Smooth muscle cell (in vitro differentiated cells): ENCODE results near the gene GZMM. TPM values are rescaled to one million over a fixed set of nuclear protein-coding genes. Genes with fewer than 3 reads are reported as not detected.
A peak's percentile ranks its signal among the peaks of the same experiment; 100 is the strongest.

Experiments used
- DNase-seq: peaks from one replicate; lab custom pipeline; 2025; ENCODE audit not compliant: unreplicated experiment; lab: John Stamatoyannopoulos, UW
- H2AFZ ChIP-seq: fragments of 200-600 bp; sonication (generic); 2 replicates; pipeline ENCODE4 v1.6.0; 2016; ENCODE audit warnings: antibody characterized with exemption, low read depth, mild to moderate bottlenecking
- H3F3A ChIP-seq: fragments of 200-600 bp; sonication (generic); 2 replicates; pipeline ENCODE4 v1.6.0; 2017; ENCODE audit warnings: antibody characterized with exemption, low read depth
- H3K27ac ChIP-seq: fragments of 200-600 bp; sonication (generic); 2 replicates; pipeline ENCODE4 v1.5.1; 2016; ENCODE audit warnings: low read depth, mild to moderate bottlenecking
- H3K27me3 ChIP-seq: fragments of 200-600 bp; sonication (generic); 2 replicates; pipeline ENCODE4 v1.6.1; 2016; ENCODE audit warnings: low read depth, mild to moderate bottlenecking
- H3K36me3 ChIP-seq: fragments of 200-600 bp; sonication (generic); 2 replicates; pipeline ENCODE4 v1.5.1; 2016; ENCODE audit warnings: low read depth
- H3K4me1 ChIP-seq: fragments of 200-600 bp; sonication (generic); 2 replicates; pipeline ENCODE4 v1.5.1; 2016; ENCODE audit warnings: low read depth
- H3K4me2 ChIP-seq: fragments of 200-600 bp; sonication (generic); 2 replicates; pipeline ENCODE4 v1.6.0; 2016; ENCODE audit warnings: mild to moderate bottlenecking
- H3K4me3 ChIP-seq: fragments of 200-600 bp; sonication (generic); 2 replicates; pipeline ENCODE4 v1.5.1; 2016; ENCODE audit warnings: mild to moderate bottlenecking
- H3K79me2 ChIP-seq: fragments of 200-600 bp; sonication (generic); 2 replicates; pipeline ENCODE4 v1.6.0; 2016; ENCODE audit warnings: low read depth, mild to moderate bottlenecking
- H3K9ac ChIP-seq: fragments of 200-600 bp; sonication (generic); 2 replicates; pipeline ENCODE4 v1.6.0; 2016; ENCODE audit warnings: low read depth
- H3K9me3 ChIP-seq: fragments of 200-600 bp; sonication (generic); replicated peaks from 2 replicates; pipeline ENCODE4 v1.5.1; 2016; ENCODE audit warnings: low read depth
- H4K20me1 ChIP-seq: fragments of 200-600 bp; sonication (generic); 2 replicates; pipeline ENCODE4 v1.6.0; 2016; ENCODE audit warnings: low read depth
- WGBS: methylation state at CpG from one replicate; pipeline ENCODE4 v1.1.7; 2016; ENCODE audit warnings: low lambda C conversion rate; 5-methylcytosine and 5-hydroxymethylcytosine counted together
- polyA plus RNA-seq: library from polyadenylated mRNA; unstranded; fragments of >200 nt; fragmentation: Nextera tagmentation; extraction: Ambion mirVana; gene quantifications from 2 replicates; pipeline ENCODE4 v1.2.1, GENCODE V29; 2016
- total RNA-seq: library from RNA; depleted of rRNA; stranded (reverse); fragments of >200 nt; gene quantifications from 2 replicates; pipeline ENCODE4 v1.2.3, GENCODE V29; 2014
- TF ChIP-seq, protein P1 (sequence below): fragments of 200-600 bp; sonication (generic); IDR thresholded peaks from 2 replicates; pipeline ENCODE4 v1.5.1; 2017; ENCODE audit warnings: borderline replicate concordance, mild to moderate bottlenecking, antibody characterized with exemption; ENCODE audit not compliant: insufficient read depth, poor library complexity, severe bottlenecking

The GZMM gene
- total and polyA plus RNA-seq, 2 experiments from 2014 or later = 0.23 TPM; not detected in 1

DNA sequence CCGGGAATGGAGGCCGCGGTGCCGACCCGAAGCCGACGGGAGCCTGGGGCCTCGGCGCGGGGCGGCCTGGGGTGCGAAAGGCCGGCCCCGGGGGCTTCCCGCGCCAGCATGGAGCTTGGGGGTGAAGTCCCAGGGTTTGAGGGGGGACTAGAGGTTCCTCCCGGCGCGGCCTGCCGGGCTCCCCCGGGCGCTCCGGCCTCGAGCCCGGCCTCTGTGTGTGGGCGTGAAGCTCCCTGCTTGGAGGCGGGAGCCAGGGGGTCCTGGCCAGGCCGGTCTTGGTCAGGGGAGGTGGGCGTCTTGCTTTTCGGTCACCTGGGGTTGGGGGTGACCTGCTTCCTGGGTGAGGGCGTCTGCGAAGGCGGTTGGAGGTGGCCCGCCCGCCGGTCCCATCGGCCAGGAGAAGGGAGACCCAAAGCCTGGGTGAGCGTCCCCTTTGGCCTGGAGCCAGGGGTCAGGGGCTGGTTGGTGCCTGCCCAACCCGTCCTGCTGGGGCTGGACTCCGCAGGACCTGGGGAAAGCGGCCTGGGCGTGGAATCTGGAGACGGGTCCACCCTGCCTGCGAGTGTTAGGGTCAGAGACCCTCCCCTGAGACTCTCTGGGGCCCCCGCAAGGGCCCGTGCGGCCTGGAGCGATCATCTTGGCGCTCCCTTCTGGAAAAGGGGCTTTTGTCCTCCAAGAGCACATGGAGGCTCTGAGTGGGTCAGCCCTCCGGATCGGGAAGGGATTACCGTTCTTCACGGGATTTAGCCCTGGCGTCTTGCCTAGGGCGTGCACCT lies 29.1 kb downstream of the GZMM start:
- Histone ChIP-seq H3F3A (peaks cover 15% of the 10 kb centered on the region), H3K36me3 (no peaks in the 10 kb centered on the region), H3K9ac (peak overlapping the region; percentile 98), H3K9me3 (no peaks in the 10 kb centered on the region), H3K27ac (peak overlapping the region; percentile 79), H2AFZ (no peak overlapping the region), H3K79me2 (peaks cover 55% of the 10 kb centered on the region), H3K4me3 (peak overlapping the region; percentile 99), H3K27me3 (no peaks in the 10 kb centered on the region), H4K20me1 (peaks cover 51% of the 10 kb centered on the region), H3K4me2 (peak overlapping the region; percentile 97), H3K4me1 (peaks cover 16% of the 10 kb centered on the region)
- under 1% methylated on average over 34 of the region's 55 CpGs for WGBS
- no peak for DNase-seq
- TF ChIP-seq, protein P1, sequence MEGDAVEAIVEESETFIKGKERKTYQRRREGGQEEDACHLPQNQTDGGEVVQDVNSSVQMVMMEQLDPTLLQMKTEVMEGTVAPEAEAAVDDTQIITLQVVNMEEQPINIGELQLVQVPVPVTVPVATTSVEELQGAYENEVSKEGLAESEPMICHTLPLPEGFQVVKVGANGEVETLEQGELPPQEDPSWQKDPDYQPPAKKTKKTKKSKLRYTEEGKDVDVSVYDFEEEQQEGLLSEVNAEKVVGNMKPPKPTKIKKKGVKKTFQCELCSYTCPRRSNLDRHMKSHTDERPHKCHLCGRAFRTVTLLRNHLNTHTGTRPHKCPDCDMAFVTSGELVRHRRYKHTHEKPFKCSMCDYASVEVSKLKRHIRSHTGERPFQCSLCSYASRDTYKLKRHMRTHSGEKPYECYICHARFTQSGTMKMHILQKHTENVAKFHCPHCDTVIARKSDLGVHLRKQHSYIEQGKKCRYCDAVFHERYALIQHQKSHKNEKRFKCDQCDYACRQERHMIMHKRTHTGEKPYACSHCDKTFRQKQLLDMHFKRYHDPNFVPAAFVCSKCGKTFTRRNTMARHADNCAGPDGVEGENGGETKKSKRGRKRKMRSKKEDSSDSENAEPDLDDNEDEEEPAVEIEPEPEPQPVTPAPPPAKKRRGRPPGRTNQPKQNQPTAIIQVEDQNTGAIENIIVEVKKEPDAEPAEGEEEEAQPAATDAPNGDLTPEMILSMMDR = no peak

DNA sequence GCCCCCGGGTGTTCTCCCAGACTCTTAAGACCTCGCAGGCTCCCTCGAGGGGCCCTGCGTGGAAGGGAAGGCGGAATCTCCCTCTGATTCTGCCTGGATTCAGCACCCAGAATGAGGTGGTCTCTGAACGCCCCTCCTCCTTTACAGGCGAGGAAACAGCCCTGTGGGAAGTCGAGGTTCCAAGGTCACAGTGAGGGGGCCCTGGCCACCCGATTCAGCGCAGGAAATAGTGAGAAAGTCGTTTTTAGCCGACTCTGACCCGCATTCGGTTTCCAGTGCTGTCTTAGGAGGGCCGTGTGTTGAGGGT lies 29.6 kb downstream of the GZMM start:
- peaks cover 60% of the 10 kb centered on the region for H3K79me2 ChIP-seq
- H4K20me1 ChIP-seq = peaks cover 57% of the 10 kb centered on the region
- H3K9ac ChIP-seq = peak overlapping the region; percentile 98
- peak overlapping the region; percentile 79 for H3K27ac ChIP-seq
- DNase-seq = no peak
- H3K4me2 ChIP-seq = peak overlapping the region; percentile 97
- no peaks in the 10 kb centered on the region for H3K9me3 ChIP-seq
- no peaks in the 10 kb centered on the region for H3K27me3 ChIP-seq
- H3K36me3 ChIP-seq = no peaks in the 10 kb centered on the region
- WGBS = 4% methylated on average over 15 of the region's 15 CpGs
- peaks cover 15% of the 10 kb centered on the region for H3F3A ChIP-seq
- TF ChIP-seq, protein P1 = no peak
- H3K4me1 ChIP-seq = peaks cover 16% of the 10 kb centered on the region
- no peak overlapping the region for H2AFZ ChIP-seq
- peak overlapping the region; percentile 99 for H3K4me3 ChIP-seq

DNA sequence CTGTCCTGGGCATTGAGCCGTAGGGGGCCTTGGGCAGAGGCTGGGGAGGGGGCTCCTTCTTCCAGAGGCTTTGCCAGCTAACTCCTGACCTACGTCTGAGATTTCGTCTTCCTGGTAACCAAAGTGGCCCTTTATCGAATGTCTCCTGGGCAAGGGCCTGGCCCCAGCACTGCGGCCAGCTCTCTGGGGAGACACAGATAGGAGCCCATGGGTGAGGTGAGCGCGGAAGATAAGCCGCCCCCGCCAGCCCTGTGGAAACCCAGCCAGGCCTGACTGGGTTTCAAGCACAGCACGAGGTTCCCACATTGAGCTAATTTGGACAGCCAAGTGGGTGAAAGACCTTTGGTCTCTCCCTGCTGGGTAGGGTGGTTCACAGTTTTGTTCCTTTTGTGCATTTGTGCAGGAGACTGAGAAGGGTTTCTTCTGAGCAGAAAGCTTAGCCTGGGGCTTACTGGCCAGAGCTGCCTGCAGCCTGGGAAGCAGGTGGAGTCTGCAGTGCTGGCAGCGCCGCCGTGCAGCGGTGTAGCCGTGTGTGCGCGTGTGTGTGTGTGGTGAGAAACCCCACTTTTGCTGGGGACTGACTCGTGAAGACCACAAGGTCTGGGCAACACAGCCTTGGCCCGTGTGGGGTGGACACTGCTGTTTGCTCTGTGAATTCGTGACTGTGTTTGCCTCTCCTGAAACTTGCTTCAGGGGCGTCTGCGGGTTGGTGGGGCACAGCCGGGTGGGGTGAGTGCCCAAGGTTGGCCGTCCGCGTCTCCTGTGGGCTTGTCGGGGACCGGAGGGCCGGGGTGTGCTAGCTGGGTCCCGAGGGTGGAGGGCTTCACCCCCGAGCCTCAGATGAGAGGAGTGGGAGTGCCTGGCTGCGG lies 31.0 kb downstream of the GZMM start:
- H4K20me1 ChIP-seq = peaks cover 71% of the 10 kb centered on the region

More for the DNA sequence above, 31.0 kb downstream of the GZMM start:
- TF ChIP-seq, protein P1 = no peak
- peaks cover 15% of the 10 kb centered on the region for H3F3A ChIP-seq
- H3K36me3 ChIP-seq = no peaks in the 10 kb centered on the region
- DNase-seq = no peak
- 45% methylated on average over 31 of the region's 32 CpGs for WGBS
- no peak overlapping the region for H3K9ac ChIP-seq
- no peaks in the 10 kb centered on the region for H3K27me3 ChIP-seq
- peaks cover 16% of the 10 kb centered on the region for H3K4me1 ChIP-seq
- peak overlapping the region; percentile 99 for H3K4me3 ChIP-seq
- H3K27ac ChIP-seq = no peak overlapping the region
- H3K79me2 ChIP-seq = peaks cover 75% of the 10 kb centered on the region
- peak overlapping the region; percentile 97 for H3K4me2 ChIP-seq
- no peak overlapping the region for H2AFZ ChIP-seq
- no peaks in the 10 kb centered on the region for H3K9me3 ChIP-seq
